Left renal cortex interstitium (tissue), 4 donors: ENCODE measurements around the gene FHAD1. TPM values are rescaled to one million over a fixed set of nuclear protein-coding genes. Genes with fewer than 3 reads are reported as not detected.
"Not testable (repeated sequence)": the region's sequence is repeated elsewhere in the genome, so short reads cannot be mapped to it uniquely, and the experiment has no call there.

ENCODE experiments used
- DNase-seq, 4 donors: peaks; one replicate each; pipeline ENCODE4 v3.0.0-alpha.2; 2013; ENCODE audit warnings: low read depth in 4 of 4, low spot score in 2 of 4, missing footprints in 1 of 4
- polyA plus RNA-seq, 4 donors: library from polyadenylated mRNA; unstranded; fragments of 120-200 nt; gene quantifications; one replicate each; pipeline ENCODE4 v1.2.1, GENCODE V29; 2013; ENCODE audit not compliant: insufficient read length in 4 of 4

The FHAD1 gene
- polyA plus RNA-seq, 4 donors, result 2.2 to 5.3 (median 4.4) TPM

DNA sequence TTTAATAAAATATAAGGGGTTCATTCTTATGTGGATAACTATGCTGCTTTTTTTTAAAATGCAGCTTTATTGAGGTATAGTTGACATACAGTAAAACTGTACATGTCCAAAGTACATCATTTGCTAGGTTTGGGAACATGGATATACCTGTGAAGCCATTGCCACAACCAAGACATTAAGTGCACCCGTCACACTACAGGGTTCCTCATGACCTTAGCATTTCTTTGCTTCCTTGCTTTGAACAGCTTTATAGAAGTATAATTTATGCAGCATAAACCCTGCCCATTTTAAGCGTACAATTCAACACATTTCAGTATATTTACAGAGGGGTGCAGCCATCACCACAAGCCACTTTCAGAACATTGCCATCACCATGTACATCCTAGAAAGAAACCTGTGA is 26.3 kb downstream of the FHAD1 start:
- DNase-seq, result no peak

DNA sequence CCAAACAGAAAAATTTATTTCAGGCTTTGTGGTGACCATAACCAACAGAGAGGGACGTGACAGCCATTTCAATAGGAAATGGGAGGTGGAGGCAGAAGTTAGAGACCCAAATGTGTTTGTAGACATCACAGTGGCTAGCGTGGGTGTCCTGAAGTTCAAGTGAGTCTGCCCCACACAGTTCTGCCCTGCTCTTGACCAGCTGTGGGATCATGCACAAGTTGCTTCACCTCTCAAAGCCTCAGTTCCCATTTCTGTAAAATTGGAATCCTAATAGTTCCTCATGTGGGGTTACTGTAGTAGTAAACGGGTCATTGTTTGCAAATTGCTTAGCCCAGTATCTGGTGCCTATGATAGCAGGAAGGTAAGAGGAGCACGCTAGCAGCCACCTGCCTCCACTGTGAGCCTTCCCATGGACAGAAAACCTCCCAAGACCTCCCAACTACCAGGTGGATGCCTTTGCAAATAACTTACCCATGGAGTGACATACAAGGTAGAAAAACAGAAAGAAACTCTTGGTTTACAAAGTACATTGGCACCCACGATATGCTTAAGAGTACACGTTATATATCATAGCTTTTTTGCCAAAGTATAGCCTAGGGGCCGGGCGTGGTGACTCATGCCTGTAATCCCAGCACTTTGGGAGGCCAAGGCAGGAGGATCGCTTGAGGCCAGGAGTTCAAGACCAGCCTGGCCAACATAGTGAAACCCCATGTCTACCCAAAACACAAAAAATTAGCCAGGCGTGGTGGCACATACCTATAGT is 29.1 kb downstream of the FHAD1 start:
- no peak for DNase-seq

DNA sequence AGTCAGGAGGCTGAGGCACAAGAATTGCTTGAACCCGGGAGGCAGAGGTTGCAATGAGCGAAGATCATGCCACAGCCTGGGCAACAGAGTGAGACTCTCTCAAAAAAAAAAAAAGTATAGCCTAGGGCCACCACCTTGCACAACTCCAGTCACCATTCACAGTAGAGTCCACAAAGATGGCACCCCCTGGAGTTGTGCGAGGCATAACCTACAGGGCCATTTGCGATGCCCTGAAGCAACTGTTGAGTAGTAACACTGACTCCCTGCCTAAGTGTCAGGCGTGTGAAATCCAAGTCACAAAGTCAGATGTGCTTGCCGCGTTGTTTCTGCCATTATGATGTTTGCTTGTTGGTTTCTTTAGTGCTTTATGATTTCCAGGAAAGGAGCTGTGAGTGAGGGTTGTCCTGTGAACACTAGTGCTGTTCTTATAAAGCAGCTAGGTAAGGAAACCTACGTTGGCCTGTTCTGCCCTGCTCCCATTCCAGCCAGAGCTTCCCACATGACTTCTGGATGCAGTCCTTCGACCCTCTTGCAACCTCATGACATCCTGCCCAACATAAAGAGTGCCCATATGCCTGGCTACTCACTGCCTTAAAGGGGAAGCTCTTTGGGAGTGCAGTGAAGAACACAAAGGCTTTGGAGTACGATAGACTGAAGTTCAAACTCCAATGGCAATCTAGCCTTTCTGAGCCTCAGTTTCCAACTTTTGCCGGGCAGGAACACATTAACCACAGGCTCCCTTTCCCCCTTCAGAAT is 29.8 kb downstream of the FHAD1 start:
- DNase-seq, result no peak

DNA sequence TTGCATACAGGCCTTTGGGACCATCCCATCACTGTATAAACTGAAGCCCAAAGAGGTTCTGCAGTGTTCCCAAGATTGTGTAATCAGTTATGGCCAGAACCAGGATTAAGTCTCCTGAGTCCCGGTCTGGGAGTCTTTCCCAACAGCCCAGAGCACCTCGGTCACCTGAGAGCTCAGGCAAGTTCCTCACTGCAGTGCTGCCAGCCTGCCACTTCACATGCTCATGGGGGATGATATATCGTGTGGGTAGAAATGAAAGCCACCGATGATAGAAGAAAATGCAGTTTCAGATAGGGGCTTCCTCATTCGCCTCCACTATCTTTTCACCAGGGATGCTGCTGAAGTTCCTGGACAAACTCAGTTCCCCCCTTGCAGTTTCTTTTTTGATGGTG is 30.4 kb downstream of the FHAD1 start:
- no peak for DNase-seq

DNA sequence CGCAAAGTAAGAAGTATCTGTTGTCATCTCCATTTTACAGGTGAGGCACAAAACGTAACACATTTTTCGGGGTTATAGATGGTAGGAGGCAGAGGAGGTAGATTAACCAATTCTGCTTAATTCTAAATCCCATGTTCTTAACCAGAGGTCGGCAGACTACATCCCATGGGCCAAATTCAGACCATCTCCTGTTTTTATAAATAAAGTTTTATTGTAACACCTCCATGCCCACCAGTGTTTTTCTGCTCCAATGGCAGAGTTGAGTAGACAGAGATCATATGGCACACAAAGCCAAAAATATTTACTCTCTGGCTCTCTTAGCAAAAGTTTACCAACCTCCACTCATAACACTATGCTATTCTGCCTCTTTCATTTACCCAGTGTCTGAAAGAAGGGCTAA is 30.9 kb downstream of the FHAD1 start:
- DNase-seq, result no peak

DNA sequence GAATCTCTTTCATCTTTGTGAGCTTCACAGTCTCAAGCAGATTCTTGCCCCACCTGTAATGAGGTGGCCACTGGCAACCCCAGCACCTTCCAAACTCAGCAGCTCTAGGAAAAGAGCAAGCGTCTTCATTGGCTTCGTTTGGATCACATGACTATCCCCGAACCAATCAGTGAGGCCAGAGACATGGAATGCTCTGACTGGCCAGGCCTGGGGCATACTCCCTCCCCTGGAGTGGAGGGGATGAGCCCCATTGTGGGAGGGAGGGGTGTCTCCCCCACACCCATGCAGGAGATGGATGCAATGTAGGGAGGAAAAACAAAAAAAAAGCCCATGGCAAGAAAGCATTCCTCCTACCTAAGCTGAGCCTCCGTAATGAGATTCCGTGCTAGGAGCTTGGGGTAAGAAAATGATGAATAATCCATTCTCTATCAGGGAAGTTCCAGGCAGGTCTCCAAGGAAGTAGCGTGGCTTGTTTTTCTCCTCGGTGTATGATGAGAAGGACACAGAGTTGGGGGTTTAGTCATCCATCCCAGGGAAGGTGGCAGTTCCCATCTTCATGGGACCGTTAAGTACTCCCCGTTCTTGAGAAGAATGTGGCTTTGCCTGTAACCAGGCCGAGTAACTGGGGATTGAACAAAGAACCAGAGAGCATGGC is 32.7 kb downstream of the FHAD1 start:
- DNase-seq, result no peak

DNA sequence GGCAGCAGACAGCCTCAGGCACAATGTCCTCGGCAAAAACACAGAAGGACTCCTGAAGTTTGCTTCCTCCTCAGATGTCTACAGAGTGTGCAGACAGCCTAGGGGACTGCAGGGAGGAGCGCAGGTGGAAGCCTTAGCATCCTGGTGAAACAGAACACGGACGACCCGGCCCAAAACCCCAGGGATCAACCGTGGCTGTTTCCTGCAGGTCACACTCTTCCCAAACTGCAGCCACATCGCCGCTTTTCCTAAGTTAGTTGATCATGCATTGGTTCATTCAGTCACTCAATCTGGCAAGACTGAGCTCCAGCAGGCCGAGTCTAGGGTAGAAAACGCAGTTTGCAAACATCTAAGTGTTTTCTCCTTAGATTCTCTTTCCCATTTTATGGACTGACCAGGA is 33.4 kb downstream of the FHAD1 start:
- DNase-seq, result no peak

DNA sequence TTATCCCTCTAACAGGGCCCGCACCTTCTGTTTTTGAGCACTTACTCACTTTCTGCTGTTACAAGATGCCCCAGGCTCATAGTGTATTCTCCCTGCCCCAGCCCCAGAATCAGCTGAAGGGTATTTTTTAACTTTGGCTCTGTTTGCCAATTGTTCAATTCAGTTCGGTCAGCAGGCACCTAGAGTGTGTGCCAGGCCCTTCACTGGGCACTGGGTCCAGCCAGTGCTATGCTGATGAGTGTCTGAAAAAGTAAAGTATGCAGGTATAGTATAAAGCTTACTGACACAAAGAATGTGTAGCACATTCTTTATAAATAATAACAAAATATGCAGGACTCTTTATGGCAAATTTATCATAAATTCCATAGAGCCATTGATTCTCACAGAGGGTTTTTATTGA is 35.0 kb downstream of the FHAD1 start:
- no peak for DNase-seq

DNA sequence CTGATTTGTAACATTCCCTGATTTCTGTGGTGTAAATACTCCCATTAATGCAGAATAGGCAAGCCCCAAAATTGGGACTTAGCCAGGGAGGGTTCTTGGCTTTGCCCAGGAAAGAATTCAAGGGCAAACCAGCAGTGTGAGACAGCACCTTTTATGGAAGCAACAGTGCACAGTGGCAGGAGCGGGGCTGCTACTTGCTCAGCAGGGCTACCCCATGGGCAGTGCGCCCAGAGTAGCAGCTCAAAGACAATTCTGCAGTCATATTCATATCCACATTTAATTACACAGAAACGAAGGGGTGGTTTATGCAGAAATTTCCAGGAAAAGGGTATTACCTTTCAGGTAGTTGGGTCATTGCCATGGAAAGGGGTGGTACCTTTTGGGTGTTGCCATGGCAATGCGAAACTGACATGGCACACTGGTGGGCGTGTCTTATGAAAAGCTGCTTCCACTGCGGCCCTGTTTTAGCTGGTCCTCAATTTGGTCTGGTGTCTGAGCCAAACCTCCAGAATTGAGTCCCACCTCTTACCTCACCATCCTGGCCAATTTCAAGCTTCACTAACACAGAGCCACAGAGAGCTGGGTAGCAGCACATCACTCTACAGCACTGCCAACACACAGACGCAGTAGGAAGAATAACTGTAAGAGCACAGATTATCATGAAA is 35.9 kb downstream of the FHAD1 start:
- no peak for DNase-seq

DNA sequence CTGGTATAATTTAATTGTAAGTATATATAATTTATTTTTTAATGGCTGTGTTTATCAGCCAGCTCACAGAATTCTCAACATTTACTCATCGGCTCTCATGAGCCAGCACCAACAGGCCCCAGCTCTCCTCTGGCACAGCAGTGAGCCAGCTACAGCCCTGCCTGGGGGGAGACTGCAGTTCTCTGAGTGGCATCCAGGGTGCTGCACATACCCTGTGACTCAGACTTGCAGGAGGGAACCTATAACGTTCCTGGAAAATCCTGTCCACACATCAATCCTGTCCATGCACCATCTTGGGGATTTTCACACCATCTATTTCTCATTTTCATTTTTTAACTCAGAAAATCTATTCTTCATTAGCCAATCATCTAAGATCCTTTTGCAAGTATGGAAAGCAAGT is 36.5 kb downstream of the FHAD1 start:
- no peak for DNase-seq

DNA sequence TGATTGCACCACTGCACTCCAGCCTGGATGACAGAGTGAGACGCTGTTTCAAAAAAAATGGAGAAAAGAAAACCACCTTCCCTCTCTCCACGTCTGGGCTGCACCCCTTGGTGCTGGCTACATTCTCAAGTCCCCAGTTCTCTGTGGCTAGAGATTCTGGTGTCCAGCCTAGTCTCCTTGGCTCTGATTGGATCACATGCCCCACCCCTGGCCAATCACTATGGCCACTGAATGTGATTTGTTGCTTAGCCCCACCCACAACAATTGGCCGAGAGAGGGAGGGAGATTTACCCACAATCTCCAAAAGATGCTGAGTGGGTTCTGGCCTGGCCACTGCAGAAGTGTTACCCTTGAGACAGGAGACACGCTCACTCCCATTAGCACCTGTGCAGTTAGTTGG is 39.4 kb downstream of the FHAD1 start:
- DNase-seq, result no peak

DNA sequence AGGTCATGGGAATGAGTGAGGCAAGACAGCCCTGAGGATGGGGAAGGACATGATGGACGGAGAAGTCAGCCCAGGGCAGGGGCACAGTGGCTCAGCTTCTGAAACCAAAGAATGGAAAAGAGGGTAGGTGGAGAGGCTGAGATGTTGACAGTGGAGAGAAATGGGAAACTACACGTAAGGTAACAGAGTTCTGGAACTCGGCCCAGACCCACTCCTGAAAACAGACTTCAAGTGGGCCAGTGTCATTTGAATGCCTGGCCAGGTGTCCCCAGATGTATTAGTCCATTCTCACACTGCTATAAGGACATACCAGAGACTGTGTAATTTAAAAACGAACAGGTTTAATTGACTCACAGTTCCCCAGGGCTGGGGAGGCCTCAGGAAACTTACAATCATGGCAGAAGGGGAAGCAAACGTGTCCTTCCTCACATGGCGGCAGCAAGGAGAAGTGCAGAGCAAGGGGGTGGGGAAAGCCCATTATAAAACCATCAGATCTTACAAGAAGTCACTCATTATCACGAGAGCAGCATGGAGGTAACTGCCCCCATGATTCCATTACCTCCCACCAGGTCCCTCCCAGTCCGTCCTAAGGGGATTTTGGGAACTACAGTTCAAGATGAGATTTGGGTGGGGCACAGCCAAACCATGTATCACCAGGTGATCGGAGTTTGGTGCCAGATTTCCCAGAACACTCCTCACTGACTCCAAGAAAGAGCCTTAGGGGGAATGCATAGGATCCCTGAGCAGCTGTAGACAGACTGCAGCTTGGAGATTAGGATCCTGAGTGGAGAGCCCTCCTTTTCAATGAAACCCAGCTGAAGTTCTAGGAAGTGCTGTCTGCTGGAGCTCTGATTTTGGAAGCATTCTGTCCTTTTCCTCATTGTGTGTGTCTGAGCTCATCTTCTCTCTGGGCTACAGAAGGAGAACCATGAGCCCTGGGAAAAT is 40.3 kb downstream of the FHAD1 start:
- DNase-seq, result no peak

DNA sequence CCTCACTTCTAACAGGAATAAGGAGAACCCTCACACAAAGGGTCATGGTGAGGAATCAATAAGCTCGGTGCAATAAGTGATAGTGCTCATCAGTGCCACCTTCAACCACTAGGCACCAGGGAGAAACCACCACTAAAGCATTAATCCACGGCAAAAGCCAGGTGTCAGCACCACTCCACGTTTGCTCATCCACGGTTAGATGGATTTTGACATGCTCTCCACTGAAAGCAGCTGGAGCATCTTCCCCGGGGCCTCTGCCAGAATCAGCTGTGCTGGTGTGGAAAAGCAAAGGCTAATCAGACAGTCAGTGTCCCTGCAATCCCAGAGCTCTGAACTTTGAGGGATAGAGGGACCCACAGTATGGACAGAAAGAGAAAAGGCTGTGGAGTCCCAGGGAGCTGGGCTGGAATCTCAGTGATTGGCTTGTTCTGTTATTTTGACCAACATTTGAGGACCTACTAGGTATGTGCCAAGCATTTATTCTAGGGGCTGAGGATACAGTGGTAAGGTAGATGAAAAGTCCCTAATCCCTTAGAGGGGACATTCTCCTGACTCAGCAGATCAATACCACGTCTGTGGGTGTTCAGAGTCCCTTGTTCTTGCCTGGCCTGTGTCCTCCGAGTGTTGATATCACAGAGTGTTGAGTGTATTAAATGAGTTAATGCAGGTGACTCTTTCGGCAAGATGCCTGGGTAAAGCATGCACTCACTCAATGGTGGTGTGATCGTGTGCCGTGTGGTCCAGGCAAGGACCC is 41.3 kb downstream of the FHAD1 start:
- DNase-seq, result no peak

DNA sequence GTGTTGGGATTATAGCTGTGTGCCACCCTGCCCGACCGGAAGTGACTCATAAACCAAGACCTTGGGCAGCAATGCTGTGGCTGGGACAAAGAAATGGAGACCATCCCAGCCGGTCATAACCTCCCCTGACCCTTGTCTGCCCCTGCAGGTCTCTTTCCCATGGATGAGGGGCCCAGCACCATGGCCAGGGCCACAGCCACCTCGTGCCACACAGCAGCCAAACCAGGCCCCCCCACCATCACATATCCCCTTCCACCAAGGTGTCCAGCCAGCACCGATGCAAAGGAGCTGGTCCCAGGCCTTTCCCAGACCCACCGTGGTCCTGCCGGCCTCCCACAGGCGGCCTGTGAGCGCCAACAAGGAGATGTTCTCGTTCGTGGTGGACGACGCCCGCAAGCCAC is 42.2 kb downstream of the FHAD1 start:
- no peak for DNase-seq

DNA sequence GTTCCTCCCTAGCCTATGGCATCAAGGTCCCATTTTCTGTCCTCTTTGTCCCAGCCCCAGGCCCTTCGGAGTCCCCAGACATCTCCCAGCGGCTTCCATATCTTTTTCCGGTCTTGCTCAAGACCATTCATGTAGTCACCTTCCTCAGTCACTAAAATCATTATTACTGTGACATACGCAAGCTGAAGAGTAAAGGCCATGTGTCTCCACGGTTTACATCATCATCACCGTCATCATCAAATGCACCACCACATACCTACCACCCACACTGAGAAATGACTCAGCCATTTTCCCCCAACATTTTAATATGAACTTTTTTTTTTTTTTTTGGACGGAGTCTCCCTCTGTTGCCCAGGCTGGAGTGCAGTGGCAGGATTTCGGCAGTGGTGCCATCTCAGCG is 43.4 kb downstream of the FHAD1 start:
- DNase-seq, result no peak

DNA sequence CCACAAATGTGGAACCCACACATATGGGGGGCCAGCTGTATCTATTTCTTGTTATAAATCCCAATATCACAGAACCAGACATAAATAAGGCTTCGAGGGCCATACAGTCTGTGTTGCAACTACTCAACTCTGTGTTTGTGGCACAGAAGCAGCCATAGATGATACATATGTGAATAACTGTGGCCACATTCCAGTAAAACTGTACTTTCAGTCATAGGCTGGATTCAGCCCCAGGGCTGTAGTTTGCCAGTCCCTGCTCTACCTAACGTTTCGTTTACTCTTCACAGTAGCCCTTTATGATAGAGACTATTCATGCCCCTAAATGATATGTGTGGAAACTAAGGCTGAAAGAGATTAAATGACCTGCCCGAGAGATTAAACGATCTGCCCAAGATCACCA is 48.7 kb downstream of the FHAD1 start:
- DNase-seq, result no peak

DNA sequence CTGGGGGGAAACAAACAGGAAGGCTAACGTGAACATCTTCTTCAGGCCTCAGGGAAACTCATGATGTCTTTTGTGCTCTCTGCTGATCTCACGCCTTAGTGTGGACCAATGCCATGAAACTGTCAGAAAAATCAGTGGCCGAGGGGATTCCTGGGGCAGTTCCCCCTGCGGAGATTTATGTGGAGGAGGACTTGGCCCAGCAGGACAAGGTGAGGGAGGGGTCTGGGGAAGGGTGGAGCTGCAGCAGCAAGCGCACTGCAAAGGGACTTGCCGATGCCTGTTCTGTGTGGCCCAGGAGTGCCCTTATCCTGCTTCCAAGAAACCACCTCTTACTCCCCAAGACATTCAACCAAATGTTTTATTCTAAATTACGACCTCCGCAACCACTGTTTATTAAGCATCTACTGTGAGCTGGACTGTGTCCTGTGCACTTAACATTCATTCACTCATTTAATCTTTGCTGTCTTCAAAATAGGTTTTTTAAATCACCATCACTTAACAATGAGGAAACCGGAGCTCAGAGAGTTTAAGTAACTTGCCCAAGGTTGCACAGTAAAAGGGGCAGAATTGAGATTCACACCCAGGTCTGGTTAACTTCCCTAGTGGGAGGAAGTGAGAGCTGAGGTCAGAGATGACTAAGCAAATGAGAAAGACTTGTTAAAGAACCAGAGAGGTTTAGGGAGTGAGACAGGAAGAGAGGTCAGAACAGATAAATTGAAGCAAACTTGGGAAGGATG is 49.7 kb downstream of the FHAD1 start:
- no peak for DNase-seq

DNA sequence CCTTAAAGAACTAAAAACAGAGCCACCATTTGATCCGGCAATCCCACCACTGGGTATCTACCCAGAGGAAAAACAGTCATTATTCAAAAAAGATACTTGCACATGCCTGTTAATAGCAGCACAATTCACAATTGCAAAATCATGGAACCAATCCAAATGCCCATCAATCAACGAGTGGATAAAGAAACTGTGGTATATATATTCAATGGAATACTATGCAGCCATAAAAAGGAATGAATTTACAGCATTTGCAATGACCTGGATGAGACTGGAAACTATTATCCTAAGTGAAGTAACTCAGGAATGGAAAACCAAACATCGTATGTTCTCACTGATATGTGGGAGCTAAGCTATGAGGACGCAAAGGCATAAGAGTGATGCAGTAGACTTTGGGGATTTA is 51.0 kb downstream of the FHAD1 start:
- DNase-seq, result not testable (repeated sequence)

DNA sequence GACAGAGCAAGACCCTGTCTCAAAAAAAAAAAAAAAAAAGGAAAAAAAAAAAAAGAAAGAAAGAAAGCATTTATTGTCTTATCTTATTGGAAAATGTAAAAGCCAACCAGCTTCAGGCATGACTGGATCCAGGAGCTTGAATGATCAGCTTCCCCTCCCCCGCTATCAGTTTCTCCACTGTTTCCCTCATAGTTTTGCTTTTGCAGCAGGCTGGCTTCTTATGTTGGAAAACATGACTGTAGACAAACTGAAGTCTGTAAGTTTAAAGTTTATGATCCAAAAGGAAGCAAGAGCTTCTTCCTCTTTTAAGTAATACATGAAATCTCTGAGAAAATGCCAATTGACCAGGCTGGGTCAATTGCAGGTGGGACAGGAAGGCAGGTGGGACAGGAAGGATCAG is 52.2 kb downstream of the FHAD1 start:
- DNase-seq, result no peak
